ENCODE data around the gene TENM4. TPM values are rescaled to one million over a fixed set of nuclear protein-coding genes. Genes with fewer than 3 reads are reported as not detected.

TENM4 gene
- total RNA-seq, 1 donor from 2014 or later: 43.2 TPM

DNA sequence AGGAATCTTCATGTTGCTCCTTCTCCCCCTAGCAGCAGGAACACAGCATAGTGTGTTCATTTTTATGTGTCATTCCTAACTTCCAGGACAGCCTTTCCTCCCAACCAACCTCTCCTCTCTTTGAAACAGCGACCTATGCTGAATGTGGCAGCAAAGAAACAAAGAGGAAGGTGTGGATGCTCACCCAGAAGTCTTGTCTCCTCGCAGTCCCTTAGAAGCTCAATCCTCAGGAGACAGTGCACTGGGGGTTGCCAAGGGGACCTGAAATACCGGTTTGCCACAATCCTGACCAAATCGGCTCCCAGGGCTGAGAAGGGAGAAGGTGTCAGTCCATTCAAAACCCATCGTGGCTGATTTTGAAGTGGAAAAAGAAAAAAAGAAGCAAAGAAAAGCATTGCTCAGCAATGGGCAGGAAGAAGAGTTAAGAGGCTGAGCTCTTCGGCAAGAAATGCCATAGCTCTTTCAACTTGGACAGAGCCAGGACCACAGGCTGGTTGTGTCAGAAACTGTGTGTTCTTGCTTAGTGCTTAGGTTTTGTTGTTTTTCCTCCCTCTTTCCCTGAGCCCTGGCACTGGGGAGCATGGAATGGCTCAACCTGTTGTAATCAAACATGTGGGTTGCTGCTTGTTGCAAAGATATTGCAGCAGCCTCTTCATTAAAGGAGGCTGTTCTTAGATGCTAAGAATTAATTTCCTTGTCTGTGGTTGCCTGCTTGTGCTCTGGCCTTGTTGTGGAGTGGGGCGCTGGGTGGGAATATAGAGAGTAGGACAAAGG, 30.4 kb upstream of the TENM4 start:
- no peaks in the 10 kb centered on the region for H3K36me3 Mint-ChIP-seq (ENCODE audit: low read depth)
- peaks cover 5% of the 10 kb centered on the region for H3K9me3 Mint-ChIP-seq
- TF ChIP-seq, protein P1, sequence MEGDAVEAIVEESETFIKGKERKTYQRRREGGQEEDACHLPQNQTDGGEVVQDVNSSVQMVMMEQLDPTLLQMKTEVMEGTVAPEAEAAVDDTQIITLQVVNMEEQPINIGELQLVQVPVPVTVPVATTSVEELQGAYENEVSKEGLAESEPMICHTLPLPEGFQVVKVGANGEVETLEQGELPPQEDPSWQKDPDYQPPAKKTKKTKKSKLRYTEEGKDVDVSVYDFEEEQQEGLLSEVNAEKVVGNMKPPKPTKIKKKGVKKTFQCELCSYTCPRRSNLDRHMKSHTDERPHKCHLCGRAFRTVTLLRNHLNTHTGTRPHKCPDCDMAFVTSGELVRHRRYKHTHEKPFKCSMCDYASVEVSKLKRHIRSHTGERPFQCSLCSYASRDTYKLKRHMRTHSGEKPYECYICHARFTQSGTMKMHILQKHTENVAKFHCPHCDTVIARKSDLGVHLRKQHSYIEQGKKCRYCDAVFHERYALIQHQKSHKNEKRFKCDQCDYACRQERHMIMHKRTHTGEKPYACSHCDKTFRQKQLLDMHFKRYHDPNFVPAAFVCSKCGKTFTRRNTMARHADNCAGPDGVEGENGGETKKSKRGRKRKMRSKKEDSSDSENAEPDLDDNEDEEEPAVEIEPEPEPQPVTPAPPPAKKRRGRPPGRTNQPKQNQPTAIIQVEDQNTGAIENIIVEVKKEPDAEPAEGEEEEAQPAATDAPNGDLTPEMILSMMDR (conservative IDR thresholded peaks at IDR 0.05): no peak
- no peak overlapping the region for H3K27ac Mint-ChIP-seq (ENCODE audit: unreplicated experiment)
- no peaks in the 10 kb centered on the region for H3K27me3 Mint-ChIP-seq (ENCODE audit: low read depth)
- H3K4me3 Mint-ChIP-seq: no peak overlapping the region
- peaks cover 28% of the 10 kb centered on the region for H3K4me1 Mint-ChIP-seq
- no peak for DNase-seq (ENCODE audit: low read depth, low spot score)

DNA sequence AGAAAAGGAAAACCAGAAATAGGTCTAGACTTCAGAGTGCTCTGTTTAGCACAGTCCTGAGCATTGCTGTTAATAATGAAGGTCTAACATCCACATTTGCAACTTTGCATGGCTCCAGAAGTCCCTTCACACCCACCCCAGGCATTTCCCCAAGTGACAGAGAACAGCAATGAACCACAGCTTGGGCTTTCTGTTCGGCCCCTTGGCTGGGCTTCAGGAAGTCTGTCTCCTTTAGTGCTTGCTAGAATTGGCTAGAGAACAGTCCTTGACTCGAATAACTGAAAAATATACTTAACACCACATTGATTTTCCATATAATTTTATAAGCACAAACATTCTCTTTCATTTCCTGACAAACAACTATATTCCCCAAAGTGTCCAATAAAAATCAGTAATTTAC, 29.3 kb upstream of the TENM4 start:
- H3K27ac Mint-ChIP-seq (ENCODE audit: unreplicated experiment): no peak overlapping the region
- no peak overlapping the region for H3K4me3 Mint-ChIP-seq
- peaks cover 28% of the 10 kb centered on the region for H3K4me1 Mint-ChIP-seq

DNA sequence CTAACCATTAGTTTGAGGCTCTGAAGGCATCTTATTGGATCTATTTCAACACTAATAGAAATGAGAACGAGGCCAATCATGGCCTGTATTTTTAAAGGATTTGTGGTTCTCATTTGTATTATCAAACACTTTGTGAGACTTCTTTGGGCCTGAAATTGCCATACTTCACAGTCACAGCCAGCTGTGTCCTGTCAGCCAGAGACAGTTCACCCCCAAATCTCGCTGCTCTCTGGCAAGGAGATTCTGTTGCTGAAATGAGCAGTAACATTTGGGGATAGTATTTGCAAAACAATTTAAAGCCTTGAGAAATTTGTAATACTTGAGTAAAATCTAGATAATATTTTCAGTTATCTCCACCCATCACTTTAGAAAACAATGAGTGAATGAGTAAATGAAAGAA, 26.9 kb upstream of the TENM4 start:
- Mint-ChIP-seq H3K27ac (ENCODE audit: unreplicated experiment) (no peak overlapping the region), H3K4me3 (no peak overlapping the region), H3K27me3 (ENCODE audit: low read depth) (no peaks in the 10 kb centered on the region), H3K4me1 (peaks cover 18% of the 10 kb centered on the region), H3K9me3 (no peaks in the 10 kb centered on the region), H3K36me3 (ENCODE audit: low read depth) (no peaks in the 10 kb centered on the region)
- TF ChIP-seq, protein P1 (conservative IDR thresholded peaks at IDR 0.05): no peak
- no peak for DNase-seq (ENCODE audit: low read depth, low spot score)

More for the DNA sequence above, 29.3 kb upstream of the TENM4 start:
- Mint-ChIP-seq H3K9me3 (peaks cover 5% of the 10 kb centered on the region), H3K36me3 (ENCODE audit: low read depth) (no peaks in the 10 kb centered on the region), H3K27me3 (ENCODE audit: low read depth) (no peaks in the 10 kb centered on the region)
- TF ChIP-seq, protein P1 (conservative IDR thresholded peaks at IDR 0.05): no peak
- no peak for DNase-seq (ENCODE audit: low read depth, low spot score)

DNA sequence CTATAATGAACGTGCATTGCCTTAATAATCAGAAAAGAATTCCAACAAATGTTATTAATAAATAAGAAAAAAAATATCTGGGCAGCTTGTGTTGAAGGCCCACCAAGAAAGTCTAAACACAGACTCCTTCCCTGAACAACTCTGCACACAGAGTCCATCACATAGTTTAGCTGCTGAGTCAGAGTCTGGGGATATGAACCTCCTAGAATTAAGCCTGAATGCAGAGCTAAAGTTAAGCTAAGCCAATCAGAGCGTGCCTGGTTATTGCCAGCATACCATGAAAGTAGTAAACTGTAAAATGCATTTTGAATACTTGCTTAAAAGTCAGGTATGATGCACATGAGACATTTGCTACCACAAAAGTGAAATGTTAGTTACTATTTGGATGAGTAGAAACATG, 25.6 kb upstream of the TENM4 start:
- Mint-ChIP-seq H3K9me3 (no peaks in the 10 kb centered on the region), H3K27me3 (ENCODE audit: low read depth) (no peaks in the 10 kb centered on the region)
- TF ChIP-seq, protein P1 (conservative IDR thresholded peaks at IDR 0.05): no peak

DNA sequence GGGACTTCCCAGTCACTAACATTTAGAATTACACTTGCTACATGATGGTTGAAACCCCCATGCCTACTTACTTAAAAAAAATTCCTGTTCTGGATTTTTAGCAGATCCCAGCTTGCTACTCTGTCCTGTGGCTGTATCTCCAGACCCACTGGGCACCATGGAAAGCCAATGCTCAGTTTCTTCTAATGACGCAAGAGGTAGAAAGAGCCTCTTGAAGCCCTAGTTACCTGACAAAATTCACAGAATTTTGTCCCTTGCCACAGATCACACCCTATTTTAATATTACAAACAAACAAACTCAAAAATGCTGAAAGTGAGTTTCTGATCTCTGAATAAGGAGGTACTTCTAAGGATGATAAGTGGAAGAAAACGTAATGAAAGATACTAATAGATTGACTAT, 24.3 kb upstream of the TENM4 start:
- Mint-ChIP-seq H3K36me3 (ENCODE audit: low read depth) (no peaks in the 10 kb centered on the region), H3K4me3 (no peak overlapping the region), H3K9me3 (no peaks in the 10 kb centered on the region), H3K27me3 (ENCODE audit: low read depth) (no peaks in the 10 kb centered on the region), H3K27ac (ENCODE audit: unreplicated experiment) (no peak overlapping the region), H3K4me1 (no peaks in the 10 kb centered on the region)
- TF ChIP-seq, protein P1 (conservative IDR thresholded peaks at IDR 0.05): no peak
- DNase-seq (ENCODE audit: low read depth, low spot score): no peak

More for the DNA sequence above, 25.6 kb upstream of the TENM4 start:
- Mint-ChIP-seq H3K27ac (ENCODE audit: unreplicated experiment) (no peak overlapping the region), H3K4me1 (peaks cover 5% of the 10 kb centered on the region), H3K4me3 (no peak overlapping the region), H3K36me3 (ENCODE audit: low read depth) (no peaks in the 10 kb centered on the region)
- DNase-seq (ENCODE audit: low read depth, low spot score): no peak
